Ramos (cell line): ENCODE results near the gene ABCB8.

ENCODE experiments used
- in situ Hi-C: fragments of 300-500 bp; cut with MboI; formaldehyde crosslinking; loops from one replicate; pipeline ENCODE4 v1.14.3; 2022; ENCODE audit warnings: low sequenced_read_pairs; ENCODE audit not compliant: unreplicated experiment

ABCB8 gene

DNA sequence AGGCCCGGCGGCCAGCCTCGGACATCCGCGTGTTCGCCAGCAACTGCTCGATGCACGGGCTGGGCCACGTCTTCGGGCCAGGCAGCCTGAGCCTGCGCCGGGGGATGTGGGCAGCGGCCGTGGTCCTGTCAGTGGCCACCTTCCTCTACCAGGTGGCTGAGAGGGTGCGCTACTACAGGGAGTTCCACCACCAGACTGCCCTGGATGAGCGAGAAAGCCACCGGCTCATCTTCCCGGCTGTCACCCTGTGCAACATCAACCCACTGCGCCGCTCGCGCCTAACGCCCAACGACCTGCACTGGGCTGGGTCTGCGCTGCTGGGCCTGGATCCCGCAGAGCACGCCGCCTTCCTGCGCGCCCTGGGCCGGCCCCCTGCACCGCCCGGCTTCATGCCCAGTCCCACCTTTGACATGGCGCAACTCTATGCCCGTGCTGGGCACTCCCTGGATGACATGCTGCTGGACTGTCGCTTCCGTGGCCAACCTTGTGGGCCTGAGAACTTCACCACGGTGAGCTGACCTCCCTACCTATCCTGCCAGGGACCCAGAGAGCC, 20.7 kb downstream of the ABCB8 start:
- in situ Hi-C loops = no loop called here

GRCh38 chr7:151051108-151051507, 22.9 kb downstream of the ABCB8 start:
- in situ Hi-C loops = no loop called here

DNA sequence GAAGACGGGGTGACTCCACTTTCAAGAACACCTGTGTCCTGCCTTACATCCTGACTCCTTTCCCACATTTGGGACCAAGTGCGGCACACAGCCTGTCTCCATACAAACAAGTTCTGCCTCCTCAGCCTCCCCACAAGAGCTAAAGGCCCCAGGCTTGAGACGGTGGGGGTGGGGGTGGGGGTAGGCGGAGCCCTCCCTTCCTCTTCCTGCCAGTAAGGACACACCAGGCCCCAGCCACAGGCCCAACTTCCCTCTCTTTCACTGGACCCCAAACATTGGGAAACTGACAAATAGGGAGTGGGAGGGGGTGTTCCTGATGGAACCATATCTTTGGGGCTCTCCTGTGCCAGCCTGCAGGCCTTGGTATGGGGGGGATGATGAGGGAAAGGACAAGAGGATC, 24.8 kb downstream of the ABCB8 start:
- in situ Hi-C loops = no loop called here

DNA sequence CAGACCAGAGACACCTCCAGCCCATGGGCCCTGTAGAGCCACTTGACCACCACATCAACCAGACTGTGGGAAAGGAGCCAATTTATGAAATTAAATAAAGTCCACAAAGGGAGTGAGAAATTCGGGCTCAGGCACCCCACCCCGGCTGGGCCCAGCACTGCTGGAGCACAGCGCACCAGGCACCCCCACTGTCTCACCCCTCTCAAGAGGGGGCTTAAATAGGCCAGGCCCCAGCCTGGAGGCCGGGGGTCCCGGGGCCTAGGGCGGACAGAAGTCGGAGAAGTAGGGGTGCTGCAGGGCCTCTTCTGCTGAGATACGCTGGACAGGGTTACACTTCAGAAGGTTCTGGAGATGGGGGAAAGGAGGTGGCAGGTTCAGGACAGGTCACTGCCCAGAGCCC, 25.5 kb downstream of the ABCB8 start:
- in situ Hi-C loops = no loop called here

DNA sequence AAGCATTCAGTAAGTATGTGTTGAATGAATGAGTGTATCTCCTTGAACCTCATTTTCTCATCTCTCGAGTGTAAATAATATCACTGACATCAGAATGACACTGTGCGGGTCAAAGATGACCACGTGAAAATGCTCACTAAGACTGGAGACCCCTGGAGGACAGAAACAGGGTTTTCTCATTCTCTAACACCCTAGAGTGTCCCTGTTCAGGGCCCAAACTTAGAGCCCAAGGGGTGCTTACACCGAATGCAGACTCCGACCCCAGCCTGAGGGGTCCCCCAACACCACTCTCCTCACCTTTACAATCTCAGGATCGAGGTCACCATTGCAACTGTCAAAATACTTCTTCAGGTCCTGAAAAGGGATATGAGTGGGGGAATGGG, 28.0 kb downstream of the ABCB8 start:
- in situ Hi-C loops = no loop called here

GRCh38 chr7:151056666-151057505, 28.6 kb downstream of the ABCB8 start:
- in situ Hi-C loops = no loop called here

GRCh38 chr7:151057506-151057988, 29.3 kb downstream of the ABCB8 start, which contains the start of gene CDK5:
TSS of gene CDK5 (minus strand) at chr7:151057897. CDS start at chr7:151057848, 49 bp downstream.
- in situ Hi-C loops = no loop called here

DNA sequence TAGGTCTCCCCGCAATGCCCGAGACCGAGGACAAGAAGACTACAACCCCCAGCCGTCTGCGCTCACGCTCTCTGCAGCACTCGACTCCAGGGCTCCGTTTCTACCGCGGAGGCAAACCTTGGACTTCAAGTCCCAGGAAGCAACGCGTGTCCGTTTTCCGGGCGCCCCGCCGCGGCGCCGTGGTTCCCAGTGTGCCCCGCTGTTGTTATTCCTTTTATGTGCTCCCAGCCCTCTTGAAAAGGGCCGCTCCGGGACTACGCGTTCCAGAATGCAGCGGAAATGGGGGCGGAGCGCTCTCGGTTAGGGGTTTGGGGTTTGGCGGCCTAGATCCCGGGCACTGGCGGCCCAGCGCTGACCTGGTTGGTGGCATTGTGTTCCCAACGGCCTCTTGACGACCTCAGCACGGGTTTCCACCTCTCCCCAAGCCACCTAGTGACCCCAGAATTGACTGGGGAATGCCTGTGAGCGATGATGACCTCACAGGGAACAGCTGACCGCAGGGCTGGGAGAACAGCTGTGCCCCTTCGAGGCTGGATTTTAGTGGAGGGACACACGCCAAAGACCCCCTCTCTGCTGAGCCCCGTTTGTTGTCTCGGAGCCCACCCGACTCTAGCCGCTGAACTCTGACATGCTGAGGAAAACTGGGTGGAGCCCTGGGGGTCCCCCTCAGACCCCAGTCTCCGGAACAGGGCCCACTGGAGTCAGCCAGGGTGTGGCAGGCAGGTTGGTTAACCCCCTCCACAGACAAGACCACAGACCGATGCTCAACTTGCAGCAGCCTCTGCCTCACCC, 29.9 kb downstream of the ABCB8 start:
- in situ Hi-C loops = no loop called here

- in situ Hi-C loops = no loop called here
Measured at GRCh38 chr7:151058781-151059366, 30.6 kb downstream of the ABCB8 start.

- in situ Hi-C loops = no loop called here
Measured at GRCh38 chr7:151059367-151060112, 31.3 kb downstream of the ABCB8 start, which contains the start of gene SLC4A2. TSS of gene SLC4A2 (plus strand) at chr7:151059589. CDS start at chr7:151061988, 2,399 bp downstream.

DNA sequence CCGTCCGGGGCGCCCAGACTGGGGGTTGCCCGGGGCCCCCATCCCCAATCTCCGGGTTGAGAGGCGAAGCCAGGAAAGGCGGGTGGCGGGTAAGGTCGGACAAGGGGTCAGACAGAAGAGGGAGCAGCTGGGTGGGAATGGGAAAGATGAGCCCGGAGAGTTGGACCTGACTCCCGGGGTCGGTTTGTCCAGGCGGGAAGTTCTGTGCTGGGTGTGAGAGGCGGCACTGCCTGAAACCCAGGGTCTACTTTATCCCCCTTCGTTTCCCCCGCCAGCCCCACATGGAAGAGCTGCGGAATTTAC, 31.8 kb downstream of the ABCB8 start:
- in situ Hi-C loops = no loop called here

- in situ Hi-C loops = no loop called here
Measured at GRCh38 chr7:151060416-151061212, 32.4 kb downstream of the ABCB8 start.

GRCh38 chr7:151061213-151062110, 33.2 kb downstream of the ABCB8 start:
- in situ Hi-C loops = no loop called here

GRCh38 chr7:151062111-151062398, 33.8 kb downstream of the ABCB8 start:
- in situ Hi-C loops = no loop called here

DNA sequence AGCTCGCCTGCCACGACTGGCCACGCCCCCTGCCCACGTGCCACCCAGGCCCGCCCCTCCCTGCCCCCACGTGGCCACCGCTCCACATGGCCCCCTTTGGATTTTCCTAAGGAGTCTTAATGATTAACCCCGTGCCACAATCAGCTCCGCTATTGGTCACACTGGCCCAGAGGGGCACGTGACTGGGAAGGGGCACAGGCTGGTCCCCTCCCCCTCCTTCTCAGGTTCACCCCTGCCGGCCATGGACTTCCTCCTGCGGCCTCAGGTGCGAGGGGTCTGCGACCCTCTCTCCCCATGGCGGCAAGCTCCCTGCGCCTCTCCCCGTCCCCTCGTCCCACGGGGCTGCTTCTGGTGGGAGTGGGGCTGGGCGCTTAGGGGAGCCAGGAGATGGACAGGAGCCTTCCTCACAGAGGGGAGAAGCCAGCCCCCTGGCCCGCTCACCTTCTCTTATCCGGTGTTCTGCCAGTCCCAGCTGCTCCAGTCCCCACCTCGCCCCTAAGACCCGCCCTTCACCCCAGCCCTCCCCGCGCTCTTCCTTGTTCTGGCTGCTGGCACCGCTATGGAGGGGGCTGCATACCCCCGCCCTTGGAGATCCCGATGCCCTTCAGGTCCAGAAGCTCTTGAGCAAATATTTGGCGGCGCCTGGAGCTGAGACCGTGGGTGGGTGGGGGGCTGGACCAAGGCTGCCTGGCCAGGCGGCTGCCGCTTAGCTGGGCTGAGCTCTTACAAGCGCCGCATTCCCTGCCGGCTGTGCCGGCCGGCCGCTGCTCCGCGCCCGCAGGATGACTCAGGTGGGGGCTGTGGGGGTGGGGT, 34.4 kb downstream of the ABCB8 start:
- in situ Hi-C loops = no loop called here

DNA sequence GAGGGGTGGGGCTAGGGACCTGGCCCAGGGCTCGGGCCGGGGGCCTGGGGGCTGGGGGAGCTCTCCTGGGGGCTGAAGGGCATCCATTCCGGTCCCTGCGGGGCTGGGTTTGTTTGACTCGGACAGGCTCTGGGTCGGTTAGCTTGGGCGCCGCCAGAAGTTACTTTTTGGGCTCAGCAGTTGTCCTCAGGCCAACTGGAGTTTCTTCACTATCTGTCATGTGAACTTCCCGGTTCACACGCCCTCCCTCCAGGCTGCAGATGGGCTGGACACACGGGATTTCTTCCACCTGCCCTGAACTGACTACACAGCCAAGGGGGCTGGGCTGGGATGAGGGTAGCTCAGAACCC, 34.9 kb downstream of the ABCB8 start:
- in situ Hi-C loops = no loop called here

DNA sequence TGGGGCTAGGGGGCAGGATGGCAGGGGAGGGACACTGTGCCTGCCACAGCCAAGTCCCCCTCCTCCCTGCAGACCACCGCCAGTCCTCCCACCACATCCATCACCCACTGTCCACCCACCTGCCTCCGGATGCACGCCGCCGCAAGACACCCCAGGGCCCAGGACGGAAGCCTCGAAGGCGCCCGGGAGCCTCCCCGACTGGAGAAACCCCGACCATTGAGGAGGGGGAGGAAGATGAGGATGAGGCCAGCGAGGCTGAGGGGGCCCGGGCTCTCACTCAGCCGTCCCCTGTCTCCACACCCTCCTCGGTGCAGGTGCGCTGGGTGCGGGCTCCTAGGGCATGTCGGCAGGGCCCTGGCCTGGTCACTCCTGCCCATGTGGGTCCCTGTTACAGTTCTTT, 36.2 kb downstream of the ABCB8 start:
- in situ Hi-C loops = no loop called here

GRCh38 chr7:151064993-151065392, 36.7 kb downstream of the ABCB8 start:
- in situ Hi-C loops = no loop called here
